Neural progenitor cell (in vitro differentiated cells): ENCODE data around the gene MLN. TPM values are rescaled to one million over a fixed set of nuclear protein-coding genes. Genes with fewer than 3 reads are reported as not detected.

Experiments
- DNase-seq: peaks from one replicate; pipeline ENCODE4 v3.0.0-alpha.2; 2016; ENCODE audit warnings: low spot score
- H2AFZ ChIP-seq: fragments of 200-600 bp; sonication (generic); replicated peaks from 2 replicates; pipeline ENCODE4 v1.6.1; 2016; ENCODE audit warnings: antibody characterized with exemption
- H3F3A ChIP-seq: fragments of 200-600 bp; sonication (generic); 2 replicates; pipeline ENCODE4 v1.6.1; 2016; ENCODE audit warnings: antibody characterized with exemption, low read depth
- H3K27ac ChIP-seq: fragments of 200-600 bp; sonication (generic); 2 replicates; pipeline ENCODE4 v1.5.1; 2016; ENCODE audit warnings: mild to moderate bottlenecking
- H3K27me3 ChIP-seq: fragments of 200-600 bp; sonication (generic); 2 replicates; pipeline ENCODE4 v1.6.1; 2016; ENCODE audit warnings: mild to moderate bottlenecking, moderate library complexity
- H3K36me3 ChIP-seq: fragments of 200-600 bp; sonication (generic); 2 replicates; pipeline ENCODE4 v1.5.1; 2016
- H3K4me1 ChIP-seq: fragments of 200-600 bp; sonication (generic); 2 replicates; pipeline ENCODE4 v1.6.1; 2016; ENCODE audit warnings: mixed run types
- H3K4me2 ChIP-seq: fragments of 200-600 bp; sonication (generic); 2 replicates; pipeline ENCODE4 v1.6.1; 2016
- H3K4me3 ChIP-seq: fragments of 200-600 bp; sonication (generic); 2 replicates; pipeline ENCODE4 v1.5.1; 2016
- H3K79me2 ChIP-seq: fragments of 200-600 bp; sonication (generic); 2 replicates; pipeline ENCODE4 v1.6.1; 2016; ENCODE audit warnings: low read depth
- H3K9ac ChIP-seq: fragments of 200-600 bp; sonication (generic); 2 replicates; pipeline ENCODE4 v1.6.1; 2016
- H3K9me3 ChIP-seq: fragments of 200-600 bp; sonication (generic); 2 replicates; pipeline ENCODE4 v1.5.1; 2016; ENCODE audit warnings: low read depth
- H4K20me1 ChIP-seq: fragments of 200-600 bp; sonication (generic); 2 replicates; pipeline ENCODE4 v1.6.1; 2016; ENCODE audit warnings: low read depth
- H3K27ac Mint-ChIP-seq: 3 replicates; pipeline ENCODE4 v1.8.0; 2021; ENCODE audit warnings: mixed read lengths
- H3K27me3 Mint-ChIP-seq: 2 replicates; pipeline ENCODE4 v1.8.0; 2022; ENCODE audit warnings: low read depth, mild to moderate bottlenecking, inconsistent platforms, moderate library complexity, mixed read lengths; ENCODE audit not compliant: insufficient read depth
- H3K36me3 Mint-ChIP-seq: 3 replicates; pipeline ENCODE4 v1.8.0; 2021; ENCODE audit warnings: mixed read lengths
- H3K4me1 Mint-ChIP-seq: 3 replicates; pipeline ENCODE4 v1.8.0; 2021; ENCODE audit warnings: mixed read lengths
- H3K4me3 Mint-ChIP-seq: 3 replicates; pipeline ENCODE4 v1.8.0; 2021; ENCODE audit warnings: mild to moderate bottlenecking, moderate library complexity, mixed read lengths
- H3K9me3 Mint-ChIP-seq: 3 replicates; pipeline ENCODE4 v1.8.0; 2020; ENCODE audit warnings: mixed read lengths
- EZH2 ChIP-seq: fragments of 200-600 bp; sonication (generic); IDR thresholded peaks from 2 replicates; pipeline ENCODE4 v1.6.1; 2017; ENCODE audit warnings: antibody characterized with exemption, mild to moderate bottlenecking, moderate library complexity
- EZH2phosphoT487 ChIP-seq: fragments of 200-600 bp; sonication (generic); IDR thresholded peaks from 2 replicates; pipeline ENCODE4 v1.6.1; 2017; ENCODE audit warnings: antibody characterized with exemption
- total RNA-seq: library from RNA; depleted of rRNA; stranded (reverse); fragments of >200 nt; gene quantifications from 2 replicates; pipeline ENCODE4 v1.2.3, GENCODE V29; 2015; ENCODE audit warnings: low replicate concordance
- TF ChIP-seq, protein P1 (sequence below): fragments of 200-600 bp; sonication (generic); IDR thresholded peaks from 2 replicates; pipeline ENCODE4 v1.5.1; 2017; ENCODE audit warnings: antibody characterized with exemption, mild to moderate bottlenecking

MLN gene
- total RNA-seq, 1 donor from 2014 or later, result not detected

DNA sequence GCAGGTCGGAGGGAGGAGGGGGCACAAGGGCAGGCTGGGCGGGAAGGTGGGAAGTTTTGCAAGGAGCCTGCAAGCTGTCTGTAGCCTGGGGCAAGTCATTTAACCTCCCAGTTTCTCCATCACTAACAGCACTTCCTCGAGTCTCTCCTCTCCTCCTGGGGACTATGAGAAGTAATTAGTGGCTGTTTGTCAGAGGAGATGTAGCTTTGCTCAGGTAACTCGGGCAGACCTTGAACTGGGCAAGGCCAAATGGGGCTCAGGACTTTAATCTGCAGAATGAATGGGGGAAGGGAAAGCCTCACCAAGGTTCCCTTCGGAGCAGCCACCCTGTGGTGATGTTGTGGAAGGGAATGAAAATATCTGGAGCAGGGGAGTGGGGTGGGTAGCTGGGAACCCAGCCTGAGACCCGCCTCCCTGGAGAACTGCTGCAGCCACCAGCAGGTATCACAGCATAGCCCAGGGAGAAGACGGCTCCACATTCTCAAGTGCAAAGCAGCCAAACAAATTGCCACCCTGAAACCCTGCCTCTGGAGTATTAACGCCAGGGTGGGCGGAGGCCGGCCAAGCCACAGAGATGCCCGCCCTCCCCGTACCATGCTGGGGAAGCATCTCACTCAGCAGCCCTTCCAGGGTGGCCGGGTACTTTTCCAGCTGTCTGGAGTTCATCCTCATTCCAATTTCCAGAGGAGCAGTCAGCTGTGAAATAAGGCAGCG, 8.7 kb downstream of the MLN start:
- Mint-ChIP-seq H3K9me3 (no peaks in the 10 kb centered on the region), H3K4me1 (peaks cover 60% of the 10 kb centered on the region), H3K36me3 (no peaks in the 10 kb centered on the region), H3K27ac (peak overlapping the region; percentile 78), H3K4me3 (no peak overlapping the region), H3K27me3 (peaks cover 5% of the 10 kb centered on the region)
- no peaks in the 10 kb centered on the region for H3K9me3 ChIP-seq
- DNase-seq, result no peak
- H3K27ac ChIP-seq, result no peak overlapping the region
- H3K79me2 ChIP-seq, result no peaks in the 10 kb centered on the region
- H3K4me3 ChIP-seq, result no peak overlapping the region
- H2AFZ ChIP-seq, result no peak overlapping the region
- no peaks in the 10 kb centered on the region for H3K27me3 ChIP-seq
- H3K4me1 ChIP-seq, result peaks cover 68% of the 10 kb centered on the region
- no peak overlapping the region for H3K9ac ChIP-seq
- H3K36me3 ChIP-seq, result no peaks in the 10 kb centered on the region
- H4K20me1 ChIP-seq, result no peaks in the 10 kb centered on the region
- H3F3A ChIP-seq, result peaks cover 33% of the 10 kb centered on the region
- TF ChIP-seq, protein P1, sequence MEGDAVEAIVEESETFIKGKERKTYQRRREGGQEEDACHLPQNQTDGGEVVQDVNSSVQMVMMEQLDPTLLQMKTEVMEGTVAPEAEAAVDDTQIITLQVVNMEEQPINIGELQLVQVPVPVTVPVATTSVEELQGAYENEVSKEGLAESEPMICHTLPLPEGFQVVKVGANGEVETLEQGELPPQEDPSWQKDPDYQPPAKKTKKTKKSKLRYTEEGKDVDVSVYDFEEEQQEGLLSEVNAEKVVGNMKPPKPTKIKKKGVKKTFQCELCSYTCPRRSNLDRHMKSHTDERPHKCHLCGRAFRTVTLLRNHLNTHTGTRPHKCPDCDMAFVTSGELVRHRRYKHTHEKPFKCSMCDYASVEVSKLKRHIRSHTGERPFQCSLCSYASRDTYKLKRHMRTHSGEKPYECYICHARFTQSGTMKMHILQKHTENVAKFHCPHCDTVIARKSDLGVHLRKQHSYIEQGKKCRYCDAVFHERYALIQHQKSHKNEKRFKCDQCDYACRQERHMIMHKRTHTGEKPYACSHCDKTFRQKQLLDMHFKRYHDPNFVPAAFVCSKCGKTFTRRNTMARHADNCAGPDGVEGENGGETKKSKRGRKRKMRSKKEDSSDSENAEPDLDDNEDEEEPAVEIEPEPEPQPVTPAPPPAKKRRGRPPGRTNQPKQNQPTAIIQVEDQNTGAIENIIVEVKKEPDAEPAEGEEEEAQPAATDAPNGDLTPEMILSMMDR, result no peak
- peak overlapping the region; percentile 18 for H3K4me2 ChIP-seq

DNA sequence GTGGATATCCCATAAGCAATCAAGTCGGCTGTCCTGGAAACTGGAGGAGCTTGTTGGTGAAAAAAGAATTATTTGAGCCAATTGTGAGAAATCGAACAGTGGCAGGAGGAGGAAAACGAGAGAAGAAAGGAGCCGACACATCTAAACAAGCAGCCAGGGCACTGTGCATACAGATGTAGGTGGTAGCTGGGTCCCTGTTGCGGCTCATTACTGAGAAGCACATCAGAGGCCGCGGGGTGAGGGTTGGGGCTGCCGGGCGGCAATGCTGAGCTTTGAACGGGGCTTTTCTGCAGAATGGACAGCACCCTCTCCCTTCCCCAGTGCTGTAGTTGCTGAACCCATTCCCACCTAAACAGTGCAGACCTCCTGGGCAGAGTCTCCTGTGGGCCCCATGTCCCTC, 10.8 kb downstream of the MLN start:
- H3K9ac ChIP-seq, result no peak overlapping the region
- H3K4me2 ChIP-seq, result no peak overlapping the region
- TF ChIP-seq, protein P1, result no peak
- TF ChIP-seq EZH2 (no peak), EZH2phosphoT487 (no peak)
- no peak overlapping the region for H3K4me3 Mint-ChIP-seq
- no peak overlapping the region for H3K27ac Mint-ChIP-seq
- no peak overlapping the region for H3K27ac ChIP-seq
- H3K27me3 Mint-ChIP-seq, result peaks cover 6% of the 10 kb centered on the region
- H3K9me3 Mint-ChIP-seq, result no peaks in the 10 kb centered on the region
- no peak overlapping the region for H3K4me3 ChIP-seq
- peaks cover 2% of the 10 kb centered on the region for H4K20me1 ChIP-seq
- H3K9me3 ChIP-seq, result no peaks in the 10 kb centered on the region
- H3F3A ChIP-seq, result peaks cover 39% of the 10 kb centered on the region
- H3K36me3 ChIP-seq, result no peaks in the 10 kb centered on the region
- peaks cover 55% of the 10 kb centered on the region for H3K4me1 ChIP-seq
- H3K36me3 Mint-ChIP-seq, result peaks cover under 1% of the 10 kb centered on the region
- H3K27me3 ChIP-seq, result no peaks in the 10 kb centered on the region
- peaks cover 58% of the 10 kb centered on the region for H3K4me1 Mint-ChIP-seq
- no peak for DNase-seq
- H2AFZ ChIP-seq, result no peak overlapping the region
- H3K79me2 ChIP-seq, result peaks cover 10% of the 10 kb centered on the region

DNA sequence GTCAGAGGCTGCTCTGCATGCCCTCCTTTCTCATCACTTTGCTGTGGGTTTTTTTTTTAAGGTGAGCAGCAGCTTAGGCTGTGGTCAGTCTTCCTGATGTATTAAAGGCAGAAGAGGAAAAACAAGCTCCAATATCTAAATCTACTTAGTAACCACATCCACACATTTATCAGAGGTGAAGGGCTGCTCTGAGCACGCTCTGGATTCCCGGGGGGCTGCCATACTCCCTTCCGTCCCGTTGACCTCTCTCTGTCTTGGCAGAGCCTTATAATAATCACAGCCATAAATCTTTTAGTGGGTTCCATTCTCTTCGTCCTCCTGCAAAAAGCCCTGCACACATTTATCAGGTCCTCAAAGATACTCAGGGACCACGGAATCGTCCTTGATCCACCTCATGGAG, 12.2 kb downstream of the MLN start:
- Histone ChIP-seq H3K4me2 (no peak overlapping the region), H3F3A (peaks cover 29% of the 10 kb centered on the region), H3K27ac (no peak overlapping the region), H3K4me1 (peaks cover 54% of the 10 kb centered on the region), H3K27me3 (no peaks in the 10 kb centered on the region), H3K4me3 (no peak overlapping the region), H3K36me3 (no peaks in the 10 kb centered on the region), H3K79me2 (peaks cover 23% of the 10 kb centered on the region), H2AFZ (no peak overlapping the region), H3K9me3 (no peaks in the 10 kb centered on the region), H4K20me1 (peaks cover 15% of the 10 kb centered on the region), H3K9ac (no peak overlapping the region)
- TF ChIP-seq EZH2phosphoT487 (no peak), EZH2 (no peak)
- TF ChIP-seq, protein P1, result no peak
- peaks cover 59% of the 10 kb centered on the region for H3K4me1 Mint-ChIP-seq
- H3K27ac Mint-ChIP-seq, result no peak overlapping the region
- no peak overlapping the region for H3K4me3 Mint-ChIP-seq
- H3K27me3 Mint-ChIP-seq, result peaks cover 7% of the 10 kb centered on the region
- no peak for DNase-seq
- no peaks in the 10 kb centered on the region for H3K9me3 Mint-ChIP-seq
- peaks cover 2% of the 10 kb centered on the region for H3K36me3 Mint-ChIP-seq
